HG02623 (cell line): Measurements from ENCODE around the gene MGAT3.
"Not testable (repeated sequence)": the region's sequence is repeated elsewhere in the genome, so short reads cannot be mapped to it uniquely, and the experiment has no call there.

Source experiments
- ATAC-seq: cut with Tn5 transposase; IDR thresholded peaks from one replicate; pipeline ENCODE4 v1.9.1; 2021; ENCODE audit warnings: moderate library complexity; ENCODE audit not compliant: unreplicated experiment

The MGAT3 gene

GRCh38 chr22:39508393-39508792 lies 51.6 kb downstream of the MGAT3 start:
- ATAC-seq: no peak

- ATAC-seq: no peak
Observed at GRCh38 chr22:39510529-39511149, 53.8 kb downstream of the MGAT3 start.

GRCh38 chr22:39511226-39511625 lies 54.4 kb downstream of the MGAT3 start:
- no peak for ATAC-seq

- ATAC-seq: no peak
Observed at GRCh38 chr22:39512026-39512425, 55.2 kb downstream of the MGAT3 start.

GRCh38 chr22:39513791-39514190 lies 57.0 kb downstream of the MGAT3 start:
- no peak for ATAC-seq

- no peak for ATAC-seq
Observed at GRCh38 chr22:39514373-39514973, 57.7 kb downstream of the MGAT3 start.

GRCh38 chr22:39515266-39516050 lies 58.6 kb downstream of the MGAT3 start:
- ATAC-seq: no peak

- no peak for ATAC-seq
Observed at GRCh38 chr22:39517470-39517869, 60.7 kb downstream of the MGAT3 start.

- ATAC-seq: no peak
Observed at GRCh38 chr22:39518144-39518786, 61.5 kb downstream of the MGAT3 start.

- ATAC-seq: no peak
Observed at GRCh38 chr22:39518996-39519680, 62.3 kb downstream of the MGAT3 start.

- peak; percentile 71 for ATAC-seq
Observed at GRCh38 chr22:39519681-39520225, 62.9 kb downstream of the MGAT3 start.

GRCh38 chr22:39520226-39521105 lies 63.7 kb downstream of the MGAT3 start, which contains the start of gene ATF4:
ATF4 (plus strand) TSS chr22:39520562; CDS start chr22:39521446, 884 bp downstream.
- ATAC-seq: peak; percentile 37

GRCh38 chr22:39521106-39521885 lies 64.5 kb downstream of the MGAT3 start:
- peak; percentile 4 for ATAC-seq

GRCh38 chr22:39522091-39522490 lies 65.3 kb downstream of the MGAT3 start:
- ATAC-seq: not testable (repeated sequence)

GRCh38 chr22:39522567-39523300 lies 65.9 kb downstream of the MGAT3 start:
- ATAC-seq: no peak

- no peak for ATAC-seq
Observed at GRCh38 chr22:39524089-39524752, 67.4 kb downstream of the MGAT3 start.

GRCh38 chr22:39524753-39525657 lies 68.2 kb downstream of the MGAT3 start:
- ATAC-seq: no peak
